Natural killer cell (primary cell): ENCODE data around the gene FAM98C. TPM values are rescaled to one million over a fixed set of nuclear protein-coding genes. Genes with fewer than 3 reads are reported as not detected.

Experiments
- ATAC-seq, 3 donors: fragments of 150-1000 bp in 2 of 3; fragments of 200-7000 bp in 1 of 3; cut with Tn5 transposase; 1 replicate in 1 of 3; 2 replicates in 2 of 3; pipeline ENCODE4 v1.10.0; 2021; ENCODE audit warnings: mild to moderate bottlenecking in 2 of 3, moderate library complexity in 2 of 3
- DNase-seq, 2 donors: peaks; one replicate each; pipeline versions ENCODE4 v3.0.0 to v3.0.0-alpha.2; 2013 to 2021; ENCODE audit warnings: mixed read lengths in 1 of 2
- H3K27ac ChIP-seq: one replicate; pipeline ENCODE4 v1.5.1; 2013; ENCODE audit warnings: mild to moderate bottlenecking, low read length
- H3K27me3 ChIP-seq: one replicate; pipeline ENCODE4 v1.6.1; 2013; ENCODE audit warnings: low read length; ENCODE audit not compliant: control insufficient read depth, insufficient read depth
- H3K36me3 ChIP-seq: one replicate; pipeline ENCODE4 v1.6.1; 2013; ENCODE audit warnings: low read length; ENCODE audit not compliant: control insufficient read depth, insufficient read depth
- H3K4me1 ChIP-seq: one replicate; pipeline ENCODE4 v1.6.1; 2013; ENCODE audit warnings: low read length; ENCODE audit not compliant: control insufficient read depth, insufficient read depth
- H3K4me3 ChIP-seq: one replicate; pipeline ENCODE4 v1.5.1; 2013; ENCODE audit warnings: low read length
- H3K9me3 ChIP-seq: one replicate; pipeline ENCODE4 v1.6.1; 2013; ENCODE audit warnings: low read length; ENCODE audit not compliant: control insufficient read depth, insufficient read depth
- H3K27ac Mint-ChIP-seq, 2 donors: one replicate each; pipeline ENCODE4 v1.8.0; 2022; ENCODE audit warnings: mild to moderate bottlenecking in 2 of 2, mixed read lengths in 2 of 2, moderate library complexity in 1 of 2
- H3K27me3 Mint-ChIP-seq, 2 donors: one replicate each; pipeline ENCODE4 v1.8.0; 2022; ENCODE audit warnings: low read depth in 2 of 2, mixed read lengths in 2 of 2
- H3K36me3 Mint-ChIP-seq: one replicate; pipeline ENCODE4 v1.8.0; 2022; ENCODE audit warnings: mixed read lengths
- H3K4me1 Mint-ChIP-seq, 2 donors: one replicate each; pipeline ENCODE4 v1.8.0; 2022; ENCODE audit warnings: mixed read lengths in 2 of 2
- H3K4me3 Mint-ChIP-seq: one replicate; pipeline ENCODE4 v1.8.0; 2022; ENCODE audit warnings: mild to moderate bottlenecking, moderate library complexity, mixed read lengths
- H3K9me3 Mint-ChIP-seq, 2 donors: one replicate each; pipeline ENCODE4 v1.8.0; 2022; ENCODE audit warnings: mixed read lengths in 2 of 2
- WGBS: methylation state at CpG from one replicate; pipeline ENCODE4 v1.1.7; 2013; ENCODE audit warnings: missing lambda C conversion rate; ENCODE audit not compliant: insufficient coverage; 5-methylcytosine and 5-hydroxymethylcytosine counted together
- intact Hi-C: fragments of 100-400 bp; cut with micrococcal nuclease; formaldehyde crosslinking; loops from one replicate; pipeline ENCODE4 v1.14.2; 2022
- total RNA-seq, 4 donors: library from RNA; stranded (reverse); fragments of 120-200 nt in 1 of 4; gene quantifications; one replicate each; pipeline versions ENCODE4 v1.2.3 to v1.2.4, GENCODE V29; 2013 to 2022
- TF ChIP-seq, protein P1 (sequence below): fragments of 200-600 bp; IDR thresholded peaks from one replicate; pipeline ENCODE4 v1.8.0; 2022; ENCODE audit warnings: antibody characterized with exemption

The FAM98C gene
- total RNA-seq, 3 donors from 2014 or later (not counting 1 experiment from before 2014, with no cell fraction given) = 36.9 to 42.1 (median 41.6) TPM

- H3K4me3 ChIP-seq = no peak overlapping the region
- intact Hi-C loops = no loop called here
- peak overlapping the region; percentile 31 for H3K4me3 Mint-ChIP-seq
- H3K9me3 Mint-ChIP-seq = no peaks in the 10 kb centered on the region
- WGBS = 96% methylated on average over 10 of the region's 10 CpGs
- H3K27ac Mint-ChIP-seq = peak overlapping the region in 1 of 2 donors; percentile 29
- peaks cover 47% of the 10 kb centered on the region for H3K36me3 ChIP-seq
- ATAC-seq = no peak
- H3K4me1 ChIP-seq = peaks cover 25% of the 10 kb centered on the region
- H3K27ac ChIP-seq = no peak overlapping the region
- no peaks in the 10 kb centered on the region for H3K9me3 ChIP-seq
- peaks cover 11 to 16% of the 10 kb centered on the region in 2 donors for H3K4me1 Mint-ChIP-seq
- no peak for DNase-seq
- H3K27me3 Mint-ChIP-seq = peaks cover 11 to 12% of the 10 kb centered on the region in 2 donors
- TF ChIP-seq, protein P1, sequence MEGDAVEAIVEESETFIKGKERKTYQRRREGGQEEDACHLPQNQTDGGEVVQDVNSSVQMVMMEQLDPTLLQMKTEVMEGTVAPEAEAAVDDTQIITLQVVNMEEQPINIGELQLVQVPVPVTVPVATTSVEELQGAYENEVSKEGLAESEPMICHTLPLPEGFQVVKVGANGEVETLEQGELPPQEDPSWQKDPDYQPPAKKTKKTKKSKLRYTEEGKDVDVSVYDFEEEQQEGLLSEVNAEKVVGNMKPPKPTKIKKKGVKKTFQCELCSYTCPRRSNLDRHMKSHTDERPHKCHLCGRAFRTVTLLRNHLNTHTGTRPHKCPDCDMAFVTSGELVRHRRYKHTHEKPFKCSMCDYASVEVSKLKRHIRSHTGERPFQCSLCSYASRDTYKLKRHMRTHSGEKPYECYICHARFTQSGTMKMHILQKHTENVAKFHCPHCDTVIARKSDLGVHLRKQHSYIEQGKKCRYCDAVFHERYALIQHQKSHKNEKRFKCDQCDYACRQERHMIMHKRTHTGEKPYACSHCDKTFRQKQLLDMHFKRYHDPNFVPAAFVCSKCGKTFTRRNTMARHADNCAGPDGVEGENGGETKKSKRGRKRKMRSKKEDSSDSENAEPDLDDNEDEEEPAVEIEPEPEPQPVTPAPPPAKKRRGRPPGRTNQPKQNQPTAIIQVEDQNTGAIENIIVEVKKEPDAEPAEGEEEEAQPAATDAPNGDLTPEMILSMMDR = no peak
- H3K36me3 Mint-ChIP-seq = peaks cover 11% of the 10 kb centered on the region
- peaks cover 14% of the 10 kb centered on the region for H3K27me3 ChIP-seq
These were observed 19.7 kb upstream of the FAM98C start for GRCh38 chr19:38383184-38383583.

DNA sequence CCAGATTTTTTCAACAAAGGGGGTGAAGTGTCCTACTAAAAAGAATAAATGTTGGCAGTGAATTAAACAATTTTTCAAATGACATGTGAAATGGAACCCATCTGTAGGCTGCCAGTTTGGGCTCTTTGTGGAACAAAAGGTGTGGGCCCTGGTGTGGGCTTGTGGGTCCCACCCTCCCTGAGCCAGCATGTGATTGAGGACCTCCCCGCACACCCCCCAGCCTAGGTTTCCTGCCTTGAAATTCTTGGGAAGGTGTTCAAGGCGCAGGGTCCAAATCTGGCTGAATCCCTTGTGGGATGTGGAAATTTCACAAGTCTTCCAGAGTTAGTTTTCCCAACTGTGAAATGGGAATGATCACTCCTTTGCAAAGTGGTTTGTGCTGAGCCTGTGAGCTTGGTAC is 19.1 kb upstream of the FAM98C start:
- intact Hi-C loops = no loop called here
- no peak overlapping the region for H3K4me3 ChIP-seq
- ATAC-seq (no peak), DNase-seq (no peak)
- Mint-ChIP-seq H3K27me3 (peaks cover 13% of the 10 kb centered on the region in 2 donors), H3K36me3 (peaks cover 11% of the 10 kb centered on the region), H3K4me1 (peaks cover 12 to 18% of the 10 kb centered on the region in 2 donors), H3K27ac (peak overlapping the region in 1 of 2 donors; percentile 29), H3K9me3 (no peaks in the 10 kb centered on the region), H3K4me3 (peak overlapping the region; percentile 31)
- H3K27me3 ChIP-seq = peaks cover 16% of the 10 kb centered on the region
- H3K9me3 ChIP-seq = no peaks in the 10 kb centered on the region
- peaks cover 29% of the 10 kb centered on the region for H3K4me1 ChIP-seq
- WGBS = 100% methylated on average over 2 of the region's 2 CpGs
- peaks cover 47% of the 10 kb centered on the region for H3K36me3 ChIP-seq
- TF ChIP-seq, protein P1 = no peak
- no peak overlapping the region for H3K27ac ChIP-seq

DNA sequence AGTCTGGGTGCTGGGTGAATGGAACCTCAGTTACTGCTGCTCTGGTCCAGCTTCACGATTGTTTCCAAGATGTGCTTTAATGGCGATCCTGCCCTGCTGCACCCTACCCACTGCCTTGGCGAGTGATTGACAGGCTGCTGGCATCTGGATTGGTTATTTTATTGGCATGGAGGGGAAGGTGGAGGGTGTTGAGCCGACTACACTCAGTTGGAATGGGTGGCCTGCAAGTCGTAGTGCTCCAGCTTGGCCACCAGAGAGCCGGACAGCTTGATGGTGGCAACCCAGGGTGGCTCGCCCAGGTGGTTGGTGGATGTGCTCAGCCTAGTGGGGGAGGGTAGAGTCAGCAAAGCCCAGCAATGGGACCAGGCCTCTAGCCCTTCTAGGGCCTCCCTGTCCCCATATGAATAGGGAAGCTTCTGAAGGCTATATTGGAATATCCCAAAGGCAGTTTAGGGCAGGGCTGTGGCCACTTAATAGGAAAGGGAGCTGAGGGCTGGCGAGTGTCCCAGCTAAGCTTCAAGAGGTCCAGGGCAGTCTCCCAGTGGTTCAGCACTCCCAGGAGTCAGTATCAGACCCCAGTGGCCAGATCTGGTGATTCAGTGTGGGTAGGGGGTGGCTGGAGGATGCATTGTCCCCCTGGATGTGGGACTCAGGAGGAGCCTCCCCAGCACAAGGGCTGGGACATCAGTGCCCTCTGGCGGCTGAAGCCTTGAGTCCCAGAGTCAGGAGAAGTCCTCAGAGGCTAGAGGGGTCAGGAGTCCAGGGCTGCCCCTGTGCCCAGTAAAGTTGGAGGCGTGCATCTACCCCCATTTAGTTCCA is 18.5 kb upstream of the FAM98C start:
- no peak for ATAC-seq
- Histone ChIP-seq H3K4me3 (no peak overlapping the region), H3K27me3 (peaks cover 16% of the 10 kb centered on the region), H3K4me1 (peaks cover 35% of the 10 kb centered on the region), H3K27ac (no peak overlapping the region), H3K36me3 (peaks cover 40% of the 10 kb centered on the region), H3K9me3 (no peaks in the 10 kb centered on the region)
- intact Hi-C loops = no loop called here
- 95% methylated on average over 10 of the region's 10 CpGs for WGBS
- H3K4me3 Mint-ChIP-seq = peak overlapping the region; percentile 35
- TF ChIP-seq, protein P1 = no peak
- H3K27me3 Mint-ChIP-seq = peaks cover 13% of the 10 kb centered on the region in 2 donors
- H3K9me3 Mint-ChIP-seq = no peaks in the 10 kb centered on the region
- no peak overlapping the region for H3K27ac Mint-ChIP-seq
- no peak for DNase-seq
- peaks cover 12 to 15% of the 10 kb centered on the region in 2 donors for H3K4me1 Mint-ChIP-seq
- H3K36me3 Mint-ChIP-seq = peaks cover 11% of the 10 kb centered on the region
